Activated naive CD4-positive, alpha-beta T cell treated with anti-CD3 and anti-CD28 coated beads, Interleukin-2, amount 50 U/mL, for 16 hours (primary cell): Measurements from ENCODE around the gene AWAT2.

Source experiments
- DNase-seq: peaks from one replicate; pipeline ENCODE4 v3.0.0-alpha.2; 2020

Gene AWAT2

GRCh38 chrX:70049925-70050324, at the start of gene AWAT2:
Gene AWAT2 (minus strand): TSS chrX:70049938. CDS start chrX:70049932, 6 bp downstream.
- DNase-seq = no peak

- DNase-seq = no peak
These were observed 46.3 kb upstream of the AWAT2 start for GRCh38 chrX:70096052-70096451.

- no peak for DNase-seq
These were observed 42.5 kb upstream of the AWAT2 start for GRCh38 chrX:70092247-70092646.

GRCh38 chrX:70089604-70090297, 40.0 kb upstream of the AWAT2 start:
- DNase-seq = no peak

- no peak for DNase-seq
These were observed 39.0 kb upstream of the AWAT2 start for GRCh38 chrX:70088751-70089150.

GRCh38 chrX:70087857-70088630, 38.3 kb upstream of the AWAT2 start:
- DNase-seq = no peak

- DNase-seq = no peak
These were observed 35.0 kb upstream of the AWAT2 start for GRCh38 chrX:70084592-70085240.

GRCh38 chrX:70082723-70083122, 33.0 kb upstream of the AWAT2 start:
- no peak for DNase-seq

GRCh38 chrX:70079870-70080269, 30.1 kb upstream of the AWAT2 start:
- no peak for DNase-seq

- no peak for DNase-seq
These were observed 29.6 kb upstream of the AWAT2 start for GRCh38 chrX:70079297-70079696.

GRCh38 chrX:70066646-70067045, 16.9 kb upstream of the AWAT2 start:
- DNase-seq = no peak

- no peak for DNase-seq
These were observed 13.3 kb upstream of the AWAT2 start for GRCh38 chrX:70062961-70063550.

- DNase-seq = no peak
These were observed 12.3 kb upstream of the AWAT2 start, which contains the start of gene OTUD6A for GRCh38 chrX:70062076-70062475. Gene OTUD6A (plus strand): TSS chrX:70062457. CDS start chrX:70062525, 68 bp downstream.

GRCh38 chrX:70054391-70054790, 4.7 kb upstream of the AWAT2 start:
- no peak for DNase-seq

GRCh38 chrX:70052895-70053615, 3.3 kb upstream of the AWAT2 start:
- DNase-seq = no peak

GRCh38 chrX:70049406-70049805, 332 bp downstream of the AWAT2 start:
- no peak for DNase-seq

GRCh38 chrX:70046978-70047377, 2.8 kb downstream of the AWAT2 start:
- DNase-seq = no peak

- DNase-seq = no peak
These were observed 5.0 kb downstream of the AWAT2 start for GRCh38 chrX:70044541-70045245.

GRCh38 chrX:70043685-70044084, 6.1 kb downstream of the AWAT2 start:
- no peak for DNase-seq

GRCh38 chrX:70042399-70043371, 7.1 kb downstream of the AWAT2 start:
- DNase-seq = no peak

GRCh38 chrX:70041993-70042392, 7.7 kb downstream of the AWAT2 start:
- no peak for DNase-seq
